IMR-90 (cell line): ENCODE results near the gene PPT2.

Experiments used
- BHLHE40 ChIP-seq: fragments of 150-350 bp; IDR thresholded peaks from 2 replicates; pipeline ENCODE4 v1.6.1; 2016; ENCODE audit warnings: mild to moderate bottlenecking, low read depth, low read length
- CEBPB ChIP-seq: IDR thresholded peaks from 2 replicates; pipeline ENCODE4 v1.6.1; 2012; ENCODE audit warnings: low read depth, low read length, improper control_type of control experiment
- CHD1 ChIP-seq: IDR thresholded peaks from 2 replicates; pipeline ENCODE4 v1.6.1; 2012; ENCODE audit warnings: low read depth, low read length, improper control_type of control experiment
- ELK1 ChIP-seq: fragments of 150-350 bp; IDR thresholded peaks from 2 replicates; pipeline ENCODE4 v1.6.1; 2016; ENCODE audit warnings: low read depth, mild to moderate bottlenecking, low read length, moderate library complexity, borderline replicate concordance
- MAFK ChIP-seq: IDR thresholded peaks from 2 replicates; pipeline ENCODE4 v1.6.1; 2012; ENCODE audit warnings: low read depth, low read length, improper control_type of control experiment
- MAZ ChIP-seq: IDR thresholded peaks from 2 replicates; pipeline ENCODE4 v1.6.1; 2012; ENCODE audit warnings: low read depth, mild to moderate bottlenecking, low read length, improper control_type of control experiment, moderate library complexity, borderline replicate concordance
- MXI1 ChIP-seq: IDR thresholded peaks from 2 replicates; pipeline ENCODE4 v1.6.1; 2012; ENCODE audit warnings: low read depth, mild to moderate bottlenecking, low read length, moderate library complexity, borderline replicate concordance
- POLR2A ChIP-seq: IDR thresholded peaks from 2 replicates; pipeline ENCODE4 v1.6.1; 2012; ENCODE audit warnings: mild to moderate bottlenecking, low read depth, low read length
- RAD21 ChIP-seq: IDR thresholded peaks from 2 replicates; pipeline ENCODE4 v1.6.1; 2012; ENCODE audit warnings: low read length, improper control_type of control experiment
- RCOR1 ChIP-seq: IDR thresholded peaks from 2 replicates; pipeline ENCODE4 v1.6.1; 2012; ENCODE audit warnings: mild to moderate bottlenecking, low read length, improper control_type of control experiment; ENCODE audit not compliant: insufficient replicate concordance
- SMC3 ChIP-seq: fragments of 150-350 bp; IDR thresholded peaks from 2 replicates; pipeline ENCODE4 v1.6.1; 2016; ENCODE audit warnings: low read depth, mild to moderate bottlenecking, antibody characterized with exemption, low read length, moderate library complexity
- TF ChIP-seq, protein P1 (sequence below): conservative IDR thresholded peaks from 2 replicates; pipeline ENCODE4 v1.5.1; 2012; ENCODE audit warnings: mild to moderate bottlenecking, low read depth, low read length, improper control_type of control experiment

GRCh38 chr6:32149932-32150870 lies 3.7 kb upstream of the PPT2 start:
- TF ChIP-seq RCOR1 (no peak), CEBPB (no peak), POLR2A (no peak), MAFK (no peak), SMC3 (no peak), MXI1 (no peak), CHD1 (no peak), ELK1 (no peak), RAD21 (no peak), MAZ (no peak), BHLHE40 (no peak)
- TF ChIP-seq, protein P1, sequence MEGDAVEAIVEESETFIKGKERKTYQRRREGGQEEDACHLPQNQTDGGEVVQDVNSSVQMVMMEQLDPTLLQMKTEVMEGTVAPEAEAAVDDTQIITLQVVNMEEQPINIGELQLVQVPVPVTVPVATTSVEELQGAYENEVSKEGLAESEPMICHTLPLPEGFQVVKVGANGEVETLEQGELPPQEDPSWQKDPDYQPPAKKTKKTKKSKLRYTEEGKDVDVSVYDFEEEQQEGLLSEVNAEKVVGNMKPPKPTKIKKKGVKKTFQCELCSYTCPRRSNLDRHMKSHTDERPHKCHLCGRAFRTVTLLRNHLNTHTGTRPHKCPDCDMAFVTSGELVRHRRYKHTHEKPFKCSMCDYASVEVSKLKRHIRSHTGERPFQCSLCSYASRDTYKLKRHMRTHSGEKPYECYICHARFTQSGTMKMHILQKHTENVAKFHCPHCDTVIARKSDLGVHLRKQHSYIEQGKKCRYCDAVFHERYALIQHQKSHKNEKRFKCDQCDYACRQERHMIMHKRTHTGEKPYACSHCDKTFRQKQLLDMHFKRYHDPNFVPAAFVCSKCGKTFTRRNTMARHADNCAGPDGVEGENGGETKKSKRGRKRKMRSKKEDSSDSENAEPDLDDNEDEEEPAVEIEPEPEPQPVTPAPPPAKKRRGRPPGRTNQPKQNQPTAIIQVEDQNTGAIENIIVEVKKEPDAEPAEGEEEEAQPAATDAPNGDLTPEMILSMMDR, result no peak
